Measurements from ENCODE around the gene TTC4. TPM values are rescaled to one million over a fixed set of nuclear protein-coding genes. Genes with fewer than 3 reads are reported as not detected.

The TTC4 gene
- total RNA-seq, 1 experiment from 2014 or later = 30.8 TPM

DNA sequence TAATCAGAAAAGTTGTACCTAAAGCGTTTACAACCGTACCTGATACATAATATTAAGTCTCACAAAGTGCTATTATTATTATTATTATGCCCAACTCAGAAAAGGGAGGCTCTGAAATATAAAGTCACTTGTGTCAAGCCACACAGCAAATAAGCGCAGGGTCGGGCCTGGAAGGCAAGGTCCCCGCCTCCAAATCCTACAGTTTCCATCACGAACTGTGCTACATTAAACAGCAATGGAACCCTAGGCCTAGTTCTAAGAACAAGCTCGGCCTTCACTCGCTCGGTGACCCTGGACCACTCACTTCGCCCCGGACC is 48.1 kb downstream of the TTC4 start:
- Histone ChIP-seq H2AK5ac (ENCODE audit: insufficient read length, low read length) (no peak overlapping the region), H2AFZ (ENCODE audit: low read length) (no peak overlapping the region), H3K23ac (ENCODE audit: insufficient read length, low read depth, low read length) (no peak overlapping the region), H2BK20ac (ENCODE audit: low read depth, low read length, poor library complexity, severe bottlenecking) (no peak overlapping the region), H3K4me2 (ENCODE audit: insufficient read depth, insufficient read length, low read length) (peak overlapping the region; percentile 62), H3K23me2 (ENCODE audit: insufficient read length, low read depth, low read length, poor library complexity, severe bottlenecking) (peaks cover 4% of the 10 kb centered on the region), H3K4ac (ENCODE audit: low read depth, low read length) (no peak overlapping the region), H4K20me1 (ENCODE audit: control insufficient read depth, insufficient read depth, insufficient read length) (no peaks in the 10 kb centered on the region), H3K9ac (ENCODE audit: extremely low read depth, insufficient read length, low read length) (peak overlapping the region; percentile 85), H3K14ac (ENCODE audit: insufficient read depth, low read length) (peak overlapping the region; percentile 44; the same call in 1 of the 2 replicates), H3K9me3 (ENCODE audit: control insufficient read depth, low read depth, low read length) (no peaks in the 10 kb centered on the region), H3K27me3 (ENCODE audit: insufficient read depth, low read length) (no peaks in the 10 kb centered on the region), H2BK12ac (ENCODE audit: insufficient read length, low read depth, low read length) (no peak overlapping the region), H4K91ac (ENCODE audit: insufficient read length, low read depth, low read length) (no peak overlapping the region), H3K79me1 (ENCODE audit: insufficient read depth, low read depth, low read length, poor library complexity, severe bottlenecking) (no peaks in the 10 kb centered on the region), H3K18ac (ENCODE audit: insufficient read length, low read depth, low read length) (no peak overlapping the region), H4K5ac (ENCODE audit: insufficient read length, low read depth, low read length) (no peak overlapping the region), H3K27ac (ENCODE audit: insufficient read length, low read depth, low read length) (no peak overlapping the region), H4K8ac (replicated peaks; ENCODE audit: insufficient read length, low read depth, low read length) (no peak overlapping the region), H2BK5ac (ENCODE audit: insufficient read length, low read length) (no peak overlapping the region), H2BK120ac (ENCODE audit: low read depth, low read length, poor library complexity, severe bottlenecking) (no peak overlapping the region), H3K79me2 (ENCODE audit: insufficient read depth, low read length) (no peaks in the 10 kb centered on the region), H3K56ac (ENCODE audit: insufficient read length, low read depth, low read length) (no peak overlapping the region), H2BK15ac (ENCODE audit: low read depth, low read length) (no peak overlapping the region), H3T11ph (ENCODE audit: low read length) (no peak overlapping the region), H3K4me1 (ENCODE audit: insufficient read depth, low read length) (no peaks in the 10 kb centered on the region)
- Mint-ChIP-seq H3K9me3 (no peaks in the 10 kb centered on the region), H3K4me3 (peak overlapping the region; percentile 95), H3K36me3 (ENCODE audit: insufficient read depth in 1 of 3, low read depth in 3 of 3) (peaks cover 0 to 6% (median 4%) of the 10 kb centered on the region in 3 experiments; a peak in 4 of 7 replicates), H3K27me3 (ENCODE audit: low read depth) (no peaks in the 10 kb centered on the region; the same call in 1 of the 2 replicates), H3K4me1 (peaks cover 31 to 34% of the 10 kb centered on the region in 2 experiments), H3K27ac (peak overlapping the region; percentile 75 to 96 (median 85); a peak in 5 of 7 replicates)
- no peak for TF ChIP-seq CTCF (conservative IDR thresholded peaks at IDR 0.05)
- DNase-seq = no peak
- WGBS (ENCODE audit: extremely low coverage, insufficient read length, low lambda C conversion rate) = no CpG with 5 or more reads among the region's 11 CpGs
